Brain pericyte (primary cell): Measurements from ENCODE around the gene CORIN.
A peak's percentile ranks its signal among the peaks of the same experiment; 100 is the strongest.
"Not testable (repeated sequence)": the region's sequence is repeated elsewhere in the genome, so short reads cannot be mapped to it uniquely, and the experiment has no call there.

Source experiments
- DNase-seq: peaks from one replicate; pipeline ENCODE4 v3.0.0-alpha.2; 2012; ENCODE audit warnings: low read depth, low spot score

CORIN gene

GRCh38 chr4:47721892-47722575, 115.8 kb downstream of the CORIN start:
- DNase-seq: no peak

DNA sequence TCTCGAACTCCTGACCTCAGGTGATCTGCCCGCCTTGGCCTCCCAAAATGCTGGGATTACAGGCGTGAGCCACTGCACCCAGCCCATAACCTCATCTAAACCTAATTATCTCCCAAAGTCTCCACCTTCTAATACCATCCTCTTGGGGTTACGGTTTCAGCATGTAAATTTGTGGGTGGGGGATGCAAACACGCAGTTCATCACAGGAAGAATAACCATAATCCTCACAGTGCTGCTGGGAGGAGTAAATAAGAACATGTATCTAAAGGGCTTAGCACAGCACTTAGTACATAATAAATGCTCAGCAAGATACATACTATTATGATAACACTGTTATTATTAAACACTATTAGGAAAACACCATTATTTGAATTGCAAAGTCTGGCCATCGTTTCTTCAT, 116.4 kb downstream of the CORIN start:
- no peak for DNase-seq

- no peak for DNase-seq
These were observed 117.1 kb downstream of the CORIN start for GRCh38 chr4:47720787-47721186.

DNA sequence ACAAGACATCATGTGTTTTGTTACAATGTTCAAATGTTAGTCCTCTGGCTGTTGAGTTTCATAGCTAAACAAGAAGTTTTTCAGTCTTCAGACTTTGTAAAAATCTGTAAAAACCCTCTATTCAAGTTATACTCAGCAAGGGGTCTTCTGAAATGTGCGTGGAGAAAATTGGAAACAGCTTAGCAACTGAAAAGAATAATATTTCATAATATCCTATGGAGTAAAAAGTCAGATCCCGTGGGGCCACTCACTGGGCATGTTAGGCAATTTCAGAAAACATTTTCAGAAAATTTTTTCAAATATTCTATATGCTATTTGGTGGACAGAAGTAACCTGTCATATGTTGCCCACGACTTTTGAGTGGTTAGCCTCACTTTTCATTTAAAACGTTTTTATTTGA, 118.3 kb downstream of the CORIN start:
- peak; percentile 22 for DNase-seq

- no peak for DNase-seq
These were observed 119.2 kb downstream of the CORIN start for GRCh38 chr4:47718696-47719095.

DNA sequence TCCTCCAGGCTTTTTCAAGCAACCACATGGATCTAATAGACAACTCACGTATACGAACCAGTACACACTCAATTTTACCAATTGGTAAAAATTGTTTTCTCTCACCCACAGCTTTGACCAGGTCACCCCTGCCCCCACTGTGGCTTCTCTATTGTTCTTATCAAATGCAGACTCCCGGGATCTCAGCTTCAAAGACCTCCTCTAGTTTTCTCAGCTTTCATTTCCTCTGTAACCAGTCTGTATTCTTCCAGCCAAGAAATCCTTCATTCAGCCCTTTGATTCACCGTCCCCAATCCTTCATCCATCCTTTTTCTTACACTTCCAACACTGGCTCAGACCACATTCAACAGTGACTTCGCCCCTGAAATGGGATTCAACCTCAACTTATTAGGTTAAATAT, 120.7 kb downstream of the CORIN start:
- no peak for DNase-seq

DNA sequence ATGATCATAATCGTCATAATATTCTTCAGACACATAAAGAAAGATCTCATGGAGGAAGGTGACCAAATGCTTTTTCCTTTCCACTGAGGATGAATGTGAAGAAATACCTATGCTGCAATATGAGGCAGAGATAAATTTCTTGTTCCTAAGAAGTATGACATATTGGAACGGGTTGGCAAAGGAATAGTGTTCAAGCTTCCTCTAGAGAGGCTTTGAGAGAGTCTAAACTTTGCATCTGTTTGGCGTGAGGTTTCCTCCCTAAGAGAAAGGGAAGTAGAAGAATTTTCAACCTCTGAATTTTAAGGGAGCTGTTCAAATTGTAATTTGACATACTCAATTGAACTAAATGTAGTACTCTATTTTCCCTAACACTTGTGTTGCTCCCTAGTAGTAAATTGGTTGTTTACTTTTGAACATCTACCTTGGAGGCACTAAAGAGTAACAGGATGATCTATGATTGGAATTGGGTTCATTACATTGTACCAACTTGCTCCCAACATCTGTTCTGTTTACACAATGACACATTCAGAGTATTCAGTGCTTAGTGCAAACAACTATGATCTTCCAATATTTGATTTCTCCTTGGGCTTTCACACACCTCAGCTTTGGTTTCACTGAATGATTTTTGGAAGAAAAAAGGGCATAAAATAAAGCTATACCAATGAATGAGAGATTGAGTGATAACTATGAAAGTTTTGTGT, 122.0 kb downstream of the CORIN start:
- no peak for DNase-seq

- DNase-seq: no peak
These were observed 123.6 kb downstream of the CORIN start for GRCh38 chr4:47714269-47714668.

DNA sequence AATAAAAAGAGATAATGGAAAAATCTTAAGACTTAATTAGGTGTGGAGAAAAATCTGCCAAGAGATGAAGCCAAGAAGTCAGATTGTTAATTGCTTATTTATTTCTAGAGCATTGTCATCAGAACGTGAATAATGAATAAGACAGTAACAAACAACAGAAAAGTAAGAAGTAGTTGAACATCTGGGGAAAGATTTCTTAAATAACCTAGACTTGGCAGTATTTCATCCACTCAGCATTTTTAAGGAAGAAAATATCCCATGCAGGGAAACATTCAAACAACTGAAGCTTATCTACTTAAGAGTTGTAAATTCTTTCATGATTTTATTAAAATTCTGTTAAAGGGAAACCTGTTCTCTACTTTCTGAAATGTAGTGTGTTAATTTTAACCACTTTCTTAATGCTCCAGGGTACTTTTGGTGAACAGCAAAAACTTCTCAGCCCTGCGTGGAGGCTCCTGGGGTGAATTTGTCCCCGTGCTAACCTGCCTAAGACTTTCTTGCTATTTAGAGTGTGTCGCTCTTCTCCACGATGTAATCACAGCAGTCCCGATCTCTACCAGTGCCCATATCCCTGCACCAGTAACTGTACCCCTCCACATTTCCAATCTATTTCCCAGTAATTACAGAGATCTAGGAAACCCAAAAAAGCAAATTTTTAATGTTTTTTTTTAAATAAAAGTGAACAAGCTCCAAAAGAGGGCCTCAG, 124.6 kb downstream of the CORIN start:
- DNase-seq: no peak

GRCh38 chr4:47711646-47712045, 126.2 kb downstream of the CORIN start:
- DNase-seq: no peak

DNA sequence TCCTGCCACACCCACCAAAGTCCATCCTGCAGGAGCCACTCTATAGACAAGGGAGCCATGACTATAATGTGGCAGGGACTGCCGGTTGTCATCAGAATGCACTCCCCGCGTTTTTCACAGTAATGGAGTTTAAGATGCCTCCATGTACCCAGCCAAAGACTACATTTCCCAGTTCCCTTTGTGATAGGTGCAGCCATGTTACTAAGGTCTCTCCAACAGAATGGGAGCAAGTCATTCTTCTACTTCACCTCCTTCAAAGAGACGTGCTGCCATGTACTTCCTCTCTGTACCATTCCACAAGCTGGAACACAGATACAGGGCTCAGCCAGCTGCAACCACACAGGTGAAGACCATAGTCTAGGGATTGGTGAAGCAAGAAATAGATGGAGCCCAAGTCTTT, 126.7 kb downstream of the CORIN start:
- no peak for DNase-seq

DNA sequence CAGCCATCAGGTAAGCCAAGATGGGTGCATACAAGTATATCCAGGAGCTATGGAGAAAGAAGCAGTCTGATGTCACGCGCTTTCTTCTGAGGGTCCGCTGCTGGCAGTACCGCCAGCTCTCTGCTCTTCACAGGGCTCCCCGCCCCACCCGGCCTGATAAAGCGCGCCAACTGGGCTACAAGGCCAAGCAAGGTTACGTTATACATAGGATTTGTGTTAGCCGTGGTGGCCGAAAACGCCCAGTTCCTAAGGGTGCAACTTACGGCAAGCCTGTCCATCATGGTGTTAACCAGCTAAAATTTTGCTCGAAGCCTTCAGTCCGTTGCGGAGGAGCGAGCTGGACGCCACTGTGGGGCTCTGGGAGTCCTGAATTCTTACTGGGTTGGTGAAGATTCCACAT, 131.5 kb downstream of the CORIN start:
- not testable (repeated sequence) for DNase-seq

GRCh38 chr4:47705326-47705981, 132.4 kb downstream of the CORIN start:
- DNase-seq: no peak

GRCh38 chr4:47704693-47705325, 133.1 kb downstream of the CORIN start:
- DNase-seq: no peak

DNA sequence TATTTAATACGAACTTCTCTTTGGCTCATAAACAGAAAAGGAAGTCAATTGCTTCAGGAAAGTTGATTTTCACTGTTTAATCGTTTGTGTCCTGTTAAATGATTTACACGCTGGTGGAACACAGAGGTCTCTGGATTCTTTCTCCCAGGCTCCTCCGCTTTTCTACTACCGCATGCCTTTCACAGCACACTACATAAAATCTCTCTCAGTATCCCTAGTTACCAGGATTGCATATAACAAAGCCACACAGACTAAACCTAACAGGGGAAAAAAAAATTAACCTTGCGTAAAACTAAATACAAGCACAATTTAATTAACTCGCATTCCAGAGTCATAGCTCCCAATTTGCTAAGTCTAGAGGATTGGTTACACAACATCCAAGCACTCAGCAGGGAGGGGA, 133.9 kb downstream of the CORIN start:
- DNase-seq: no peak

GRCh38 chr4:47703008-47703407, 134.9 kb downstream of the CORIN start:
- no peak for DNase-seq

DNA sequence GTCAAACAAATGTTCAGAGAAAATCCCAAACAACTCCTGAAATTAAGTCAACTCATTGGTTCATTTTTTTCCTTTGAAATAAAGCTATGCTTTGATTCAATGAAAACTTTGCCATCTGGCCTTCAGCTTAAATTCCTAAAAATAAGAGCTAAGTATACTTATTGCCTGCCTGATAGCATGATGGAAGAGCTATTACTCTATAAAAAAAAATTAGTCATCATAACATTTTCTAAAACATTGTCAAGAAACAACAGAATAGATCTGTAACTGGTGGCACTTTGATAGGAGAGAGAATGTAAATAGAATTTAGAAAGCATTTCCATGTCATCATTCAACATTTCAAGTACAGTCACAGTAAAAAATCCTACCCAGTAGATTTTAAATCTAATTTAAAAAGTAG, 136.6 kb downstream of the CORIN start:
- DNase-seq: no peak

- no peak for DNase-seq
These were observed 139.0 kb downstream of the CORIN start for GRCh38 chr4:47698837-47699236.

GRCh38 chr4:47696823-47697222, 141.0 kb downstream of the CORIN start:
- DNase-seq: no peak

DNA sequence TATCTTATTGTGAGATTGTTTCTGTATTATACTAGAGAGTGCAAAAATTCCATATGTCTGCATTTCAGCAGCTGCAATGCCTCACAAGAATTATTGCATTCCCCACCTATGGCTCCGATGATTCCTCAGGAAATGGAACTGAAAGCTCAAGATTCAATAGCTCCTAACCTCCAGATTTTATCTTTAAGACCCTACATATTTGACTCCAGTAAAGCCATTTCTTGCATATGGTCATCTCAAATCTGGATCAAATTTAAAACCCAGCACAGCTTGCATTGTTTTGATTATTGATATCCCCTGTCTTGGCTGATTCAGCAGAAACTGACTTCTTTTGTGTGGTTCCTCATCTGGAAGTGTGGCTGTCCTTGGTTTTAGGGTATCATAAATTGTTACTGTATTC, 142.6 kb downstream of the CORIN start:
- DNase-seq: no peak

DNA sequence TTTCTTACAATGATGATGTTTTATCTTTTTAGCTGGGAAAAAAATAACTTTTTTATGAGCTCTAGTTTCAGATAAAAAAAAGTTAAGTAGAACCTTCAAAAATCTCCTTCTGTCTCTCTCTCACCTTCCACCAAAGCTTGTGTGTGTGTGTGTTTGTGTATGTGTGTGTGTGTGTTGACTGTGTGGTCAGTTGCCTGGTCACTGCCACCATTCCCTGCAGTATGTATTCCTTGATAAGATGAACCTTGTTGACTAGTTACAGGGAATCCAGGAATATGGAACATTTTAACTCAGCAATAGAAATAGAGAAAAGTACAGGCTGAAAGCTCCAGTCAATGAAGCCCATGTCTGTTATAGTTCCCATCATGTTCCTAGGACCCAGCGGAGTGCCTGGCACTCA, 143.5 kb downstream of the CORIN start:
- DNase-seq: no peak

DNA sequence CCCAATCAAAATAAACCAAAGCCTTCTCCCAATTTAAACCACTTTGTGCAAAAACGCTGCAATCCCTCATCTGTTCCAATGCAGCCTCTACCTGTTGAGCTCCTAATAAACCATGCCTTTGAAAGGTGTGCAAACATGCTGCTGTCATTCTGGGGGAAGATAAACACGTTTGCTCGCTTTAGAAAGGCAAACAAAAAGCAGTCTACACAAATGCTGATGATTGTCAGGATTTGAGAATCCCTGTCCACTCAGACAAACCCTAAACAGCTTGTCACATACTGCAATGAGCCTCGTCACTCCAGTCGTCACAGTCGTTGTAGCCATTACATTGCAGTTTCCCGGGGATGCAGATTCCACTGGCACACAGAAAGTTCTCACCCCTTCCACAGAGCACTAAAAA, 145.2 kb downstream of the CORIN start:
- DNase-seq: no peak
